ENCODE data around the gene RYR2. TPM values are rescaled to one million over a fixed set of nuclear protein-coding genes. Genes with fewer than 3 reads are reported as not detected.

Gene RYR2
- total RNA-seq, 1 experiment from 2014 or later, result 0.90 TPM

DNA sequence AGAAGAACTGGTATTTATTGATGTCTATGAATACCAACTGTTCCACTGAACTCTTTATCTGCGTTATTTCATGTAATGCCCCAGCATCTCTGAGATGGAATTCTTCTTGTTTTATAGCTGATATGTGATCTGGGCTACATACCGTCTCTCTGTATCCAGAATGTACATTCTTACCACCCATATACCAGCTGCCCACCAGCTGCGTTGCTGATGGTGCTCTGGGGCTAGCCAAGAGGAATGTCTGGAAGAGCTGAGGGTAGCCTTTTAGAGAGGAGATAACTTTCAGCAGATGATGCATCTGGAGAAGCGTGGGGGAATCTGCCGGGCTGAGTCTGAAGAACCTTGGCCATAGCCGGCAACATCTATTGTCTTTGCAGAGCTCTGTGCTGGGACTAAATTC is 137.5 kb downstream of the RYR2 start:
- CTCF ChIA-PET, result interaction anchor here (0.5 kb wide), 1 partner anchor 12 kb away, joined by 8 read pairs; no protein-coding TSS in a partner anchor
- no TSS peak for BruUV-seq (replicated peaks)

DNA sequence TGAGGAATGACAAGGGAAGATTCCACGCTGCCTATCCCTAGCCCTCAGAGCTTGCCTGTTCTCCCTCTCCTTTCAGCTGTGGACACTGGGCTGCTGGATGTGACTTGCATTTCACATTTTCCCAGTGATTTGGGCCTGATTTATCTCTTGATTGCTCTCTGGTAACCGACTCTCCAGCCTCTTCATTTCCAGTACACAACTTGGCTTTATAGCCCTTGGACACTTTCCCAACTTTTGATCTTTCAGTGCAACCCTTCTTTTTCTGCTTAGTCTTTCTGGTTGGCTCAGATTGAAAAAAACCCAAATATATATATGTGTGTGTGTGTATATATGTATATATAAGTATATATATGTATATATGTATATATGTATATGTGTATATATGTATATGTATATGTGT is 138.3 kb downstream of the RYR2 start:
- H3K36me3 Mint-ChIP-seq (ENCODE audit: insufficient read depth, unreplicated experiment), result no peaks in the 10 kb centered on the region
- H3K27me3 Mint-ChIP-seq (ENCODE audit: unreplicated experiment), result no peaks in the 10 kb centered on the region
- no TSS peak for BruUV-seq (replicated peaks)
- TF ChIP-seq, protein P1, sequence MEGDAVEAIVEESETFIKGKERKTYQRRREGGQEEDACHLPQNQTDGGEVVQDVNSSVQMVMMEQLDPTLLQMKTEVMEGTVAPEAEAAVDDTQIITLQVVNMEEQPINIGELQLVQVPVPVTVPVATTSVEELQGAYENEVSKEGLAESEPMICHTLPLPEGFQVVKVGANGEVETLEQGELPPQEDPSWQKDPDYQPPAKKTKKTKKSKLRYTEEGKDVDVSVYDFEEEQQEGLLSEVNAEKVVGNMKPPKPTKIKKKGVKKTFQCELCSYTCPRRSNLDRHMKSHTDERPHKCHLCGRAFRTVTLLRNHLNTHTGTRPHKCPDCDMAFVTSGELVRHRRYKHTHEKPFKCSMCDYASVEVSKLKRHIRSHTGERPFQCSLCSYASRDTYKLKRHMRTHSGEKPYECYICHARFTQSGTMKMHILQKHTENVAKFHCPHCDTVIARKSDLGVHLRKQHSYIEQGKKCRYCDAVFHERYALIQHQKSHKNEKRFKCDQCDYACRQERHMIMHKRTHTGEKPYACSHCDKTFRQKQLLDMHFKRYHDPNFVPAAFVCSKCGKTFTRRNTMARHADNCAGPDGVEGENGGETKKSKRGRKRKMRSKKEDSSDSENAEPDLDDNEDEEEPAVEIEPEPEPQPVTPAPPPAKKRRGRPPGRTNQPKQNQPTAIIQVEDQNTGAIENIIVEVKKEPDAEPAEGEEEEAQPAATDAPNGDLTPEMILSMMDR (IDR thresholded peaks at IDR 0.05; ENCODE audit: unreplicated experiment), result no peak
- H3K9me3 Mint-ChIP-seq (ENCODE audit: low read depth, unreplicated experiment), result peaks cover 6% of the 10 kb centered on the region
- DNase-seq, result no peak
- no peak overlapping the region for H3K27ac Mint-ChIP-seq (ENCODE audit: unreplicated experiment)
- no peak overlapping the region for H3K4me3 Mint-ChIP-seq (ENCODE audit: low read depth, unreplicated experiment)
- CTCF ChIA-PET, result no interaction called here
- no peaks in the 10 kb centered on the region for H3K4me1 Mint-ChIP-seq (ENCODE audit: low read depth, unreplicated experiment)
- intact Hi-C loops (cut with micrococcal nuclease; ENCODE audit: unreplicated experiment), result no loop called here

More for the DNA sequence above, 137.5 kb downstream of the RYR2 start:
- Mint-ChIP-seq H3K27me3 (ENCODE audit: unreplicated experiment) (no peaks in the 10 kb centered on the region), H3K36me3 (ENCODE audit: insufficient read depth, unreplicated experiment) (no peaks in the 10 kb centered on the region), H3K27ac (ENCODE audit: unreplicated experiment) (no peak overlapping the region), H3K4me3 (ENCODE audit: low read depth, unreplicated experiment) (no peak overlapping the region), H3K9me3 (ENCODE audit: low read depth, unreplicated experiment) (peaks cover 7% of the 10 kb centered on the region), H3K4me1 (ENCODE audit: low read depth, unreplicated experiment) (no peaks in the 10 kb centered on the region)
- intact Hi-C loops (cut with micrococcal nuclease; ENCODE audit: unreplicated experiment), result loop anchor here (10.0 kb wide), 1 partner anchor 395 kb away; no protein-coding TSS in a partner anchor
- no peak for DNase-seq
- TF ChIP-seq, protein P1 (IDR thresholded peaks at IDR 0.05; ENCODE audit: unreplicated experiment), result no peak

DNA sequence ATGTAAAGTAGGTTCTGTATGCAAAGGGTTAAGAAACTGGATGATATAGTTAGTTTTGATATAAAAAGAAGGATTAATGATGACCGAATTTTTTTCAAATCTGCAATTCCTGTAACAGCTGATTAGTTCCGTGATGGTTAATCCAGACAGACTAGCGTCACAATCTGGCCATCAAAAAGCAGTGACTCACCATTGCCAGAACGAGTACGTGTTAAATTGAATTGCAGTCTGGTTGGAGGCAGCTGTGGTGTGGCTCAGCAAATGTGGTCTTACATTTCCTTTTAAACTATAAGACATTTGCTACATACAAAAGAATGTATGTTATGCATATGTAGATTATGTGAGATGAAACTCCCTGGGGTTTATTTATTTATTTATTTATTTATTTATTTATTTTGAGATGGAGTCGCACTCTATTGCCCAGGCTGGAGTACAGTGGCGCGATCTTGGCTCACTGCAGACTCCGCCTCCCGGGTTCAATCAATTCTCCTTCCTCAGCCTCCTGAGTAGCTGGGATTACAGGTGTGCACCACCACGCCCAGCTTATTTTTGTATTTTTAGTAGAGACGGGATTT is 139.8 kb downstream of the RYR2 start:
- H3K27ac Mint-ChIP-seq (ENCODE audit: unreplicated experiment), result no peak overlapping the region
- no peaks in the 10 kb centered on the region for H3K36me3 Mint-ChIP-seq (ENCODE audit: insufficient read depth, unreplicated experiment)
- CTCF ChIA-PET, result no interaction called here
- TF ChIP-seq, protein P1 (IDR thresholded peaks at IDR 0.05; ENCODE audit: unreplicated experiment), result no peak
- peaks cover 6% of the 10 kb centered on the region for H3K9me3 Mint-ChIP-seq (ENCODE audit: low read depth, unreplicated experiment)
- BruUV-seq (replicated peaks), result no TSS peak
- H3K4me3 Mint-ChIP-seq (ENCODE audit: low read depth, unreplicated experiment), result no peak overlapping the region
- H3K27me3 Mint-ChIP-seq (ENCODE audit: unreplicated experiment), result no peaks in the 10 kb centered on the region
- no peak for DNase-seq
- intact Hi-C loops (cut with micrococcal nuclease; ENCODE audit: unreplicated experiment), result no loop called here
- H3K4me1 Mint-ChIP-seq (ENCODE audit: low read depth, unreplicated experiment), result no peaks in the 10 kb centered on the region

DNA sequence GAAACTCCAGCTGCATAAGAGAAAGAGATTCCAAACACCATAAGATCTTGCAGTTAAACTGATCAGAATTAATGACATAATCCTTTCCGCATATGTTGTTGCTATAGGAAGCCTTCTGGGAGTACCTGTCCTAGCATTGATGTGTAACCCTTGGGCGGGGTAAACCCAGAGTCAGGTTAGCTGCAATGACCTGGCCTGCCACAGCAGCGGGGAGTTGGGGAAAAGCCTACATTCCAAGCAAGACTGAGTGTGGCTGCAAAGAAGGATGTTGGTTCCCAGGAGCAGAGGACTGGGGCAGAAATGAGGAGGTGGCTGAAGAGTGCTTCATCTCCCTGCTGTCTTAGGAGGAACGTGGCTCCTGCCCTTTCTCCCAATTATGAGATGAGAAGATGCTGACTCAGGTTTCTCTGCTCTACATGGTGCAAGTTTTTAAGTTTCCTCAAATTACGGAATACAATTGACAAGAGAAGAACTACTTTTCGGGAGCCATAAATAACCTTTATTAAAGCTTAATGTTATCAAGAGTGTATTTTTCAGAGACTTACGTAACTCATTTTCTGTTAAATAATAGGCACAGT is 142.1 kb downstream of the RYR2 start:
- TF ChIP-seq, protein P1 (IDR thresholded peaks at IDR 0.05; ENCODE audit: unreplicated experiment), result no peak
- intact Hi-C loops (cut with micrococcal nuclease; ENCODE audit: unreplicated experiment), result no loop called here
- H3K4me3 Mint-ChIP-seq (ENCODE audit: low read depth, unreplicated experiment), result no peak overlapping the region
- CTCF ChIA-PET, result interaction anchor here (1.0 kb wide), 1 partner anchor 12 kb away, joined by 3 read pairs; no protein-coding TSS in a partner anchor
- no peak overlapping the region for H3K27ac Mint-ChIP-seq (ENCODE audit: unreplicated experiment)
- no peaks in the 10 kb centered on the region for H3K27me3 Mint-ChIP-seq (ENCODE audit: unreplicated experiment)
- H3K36me3 Mint-ChIP-seq (ENCODE audit: insufficient read depth, unreplicated experiment), result no peaks in the 10 kb centered on the region
- H3K9me3 Mint-ChIP-seq (ENCODE audit: low read depth, unreplicated experiment), result peaks cover 4% of the 10 kb centered on the region
- no peak for DNase-seq
- H3K4me1 Mint-ChIP-seq (ENCODE audit: low read depth, unreplicated experiment), result no peaks in the 10 kb centered on the region
- BruUV-seq (replicated peaks), result no TSS peak

Measured in Calu3 (cell line).